GM12864 (cell line): ENCODE data around the gene MYLIP.

Experiments
- DNase-seq: peaks from one replicate; pipeline ENCODE4 v3.0.0-alpha.2; 2011; ENCODE audit warnings: low read depth
- H3K4me3 ChIP-seq: 2 replicates; pipeline ENCODE4 v1.5.1; 2011; ENCODE audit warnings: mild to moderate bottlenecking, low read depth, low read length, control low read depth
- TF ChIP-seq, protein P1 (sequence below): IDR thresholded peaks from 2 replicates; pipeline ENCODE4 v1.5.1; 2011; ENCODE audit warnings: low read depth, mild to moderate bottlenecking, moderate library complexity, low read length, control low read depth, inconsistent platforms; ENCODE audit errors: missing control alignments

MYLIP gene

DNA sequence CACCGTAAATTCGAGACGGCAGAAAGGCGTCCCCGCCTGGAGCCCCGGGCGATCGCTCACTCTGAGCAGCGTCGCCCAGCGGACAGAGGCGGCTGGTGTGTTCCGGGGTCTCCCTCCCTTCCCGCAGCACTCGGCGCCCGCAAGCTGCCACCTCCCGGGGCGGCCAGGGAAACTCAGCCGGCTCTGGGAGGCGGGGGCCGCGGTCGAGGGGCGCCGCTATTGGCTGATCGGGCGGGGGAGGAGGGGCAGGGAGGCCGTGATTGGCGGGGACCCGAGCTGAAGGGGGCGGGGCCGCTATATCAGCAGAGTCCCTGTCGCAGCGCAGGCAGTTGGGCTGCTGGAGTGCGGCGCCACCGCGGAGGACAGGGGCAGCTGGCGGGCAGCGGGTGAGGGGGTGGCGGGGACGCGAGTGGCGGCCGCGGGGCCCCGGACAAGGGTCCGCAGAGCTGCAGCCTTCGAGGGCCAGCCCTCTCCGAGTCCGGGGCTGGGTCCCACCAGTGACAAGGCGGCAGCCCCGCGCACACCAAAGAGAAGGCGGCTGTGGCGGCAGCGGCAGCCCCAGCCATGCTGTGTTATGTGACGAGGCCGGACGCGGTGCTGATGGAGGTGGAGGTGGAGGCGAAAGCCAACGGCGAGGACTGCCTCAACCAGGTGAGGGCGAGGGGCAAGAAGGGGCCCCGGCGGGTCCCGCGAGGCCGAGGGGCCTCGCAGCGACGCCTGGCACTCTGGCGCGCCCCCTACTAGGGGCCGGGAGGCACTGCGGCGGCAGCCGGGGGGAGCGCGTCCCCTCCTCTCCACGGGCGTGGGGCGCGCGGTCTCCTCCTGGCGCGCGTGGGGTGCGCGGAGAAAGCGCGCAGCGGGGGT is at the start of gene MYLIP:
MYLIP (plus strand) TSS at position 328 of the 864 bp plus-strand sequence; CDS start at position 565, 237 bp downstream.
- H3K4me3 ChIP-seq: peak within 1 kb of the TSS; percentile 74
- TF ChIP-seq, protein P1, sequence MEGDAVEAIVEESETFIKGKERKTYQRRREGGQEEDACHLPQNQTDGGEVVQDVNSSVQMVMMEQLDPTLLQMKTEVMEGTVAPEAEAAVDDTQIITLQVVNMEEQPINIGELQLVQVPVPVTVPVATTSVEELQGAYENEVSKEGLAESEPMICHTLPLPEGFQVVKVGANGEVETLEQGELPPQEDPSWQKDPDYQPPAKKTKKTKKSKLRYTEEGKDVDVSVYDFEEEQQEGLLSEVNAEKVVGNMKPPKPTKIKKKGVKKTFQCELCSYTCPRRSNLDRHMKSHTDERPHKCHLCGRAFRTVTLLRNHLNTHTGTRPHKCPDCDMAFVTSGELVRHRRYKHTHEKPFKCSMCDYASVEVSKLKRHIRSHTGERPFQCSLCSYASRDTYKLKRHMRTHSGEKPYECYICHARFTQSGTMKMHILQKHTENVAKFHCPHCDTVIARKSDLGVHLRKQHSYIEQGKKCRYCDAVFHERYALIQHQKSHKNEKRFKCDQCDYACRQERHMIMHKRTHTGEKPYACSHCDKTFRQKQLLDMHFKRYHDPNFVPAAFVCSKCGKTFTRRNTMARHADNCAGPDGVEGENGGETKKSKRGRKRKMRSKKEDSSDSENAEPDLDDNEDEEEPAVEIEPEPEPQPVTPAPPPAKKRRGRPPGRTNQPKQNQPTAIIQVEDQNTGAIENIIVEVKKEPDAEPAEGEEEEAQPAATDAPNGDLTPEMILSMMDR: peak; percentile 78
- peak; percentile 74 for DNase-seq

DNA sequence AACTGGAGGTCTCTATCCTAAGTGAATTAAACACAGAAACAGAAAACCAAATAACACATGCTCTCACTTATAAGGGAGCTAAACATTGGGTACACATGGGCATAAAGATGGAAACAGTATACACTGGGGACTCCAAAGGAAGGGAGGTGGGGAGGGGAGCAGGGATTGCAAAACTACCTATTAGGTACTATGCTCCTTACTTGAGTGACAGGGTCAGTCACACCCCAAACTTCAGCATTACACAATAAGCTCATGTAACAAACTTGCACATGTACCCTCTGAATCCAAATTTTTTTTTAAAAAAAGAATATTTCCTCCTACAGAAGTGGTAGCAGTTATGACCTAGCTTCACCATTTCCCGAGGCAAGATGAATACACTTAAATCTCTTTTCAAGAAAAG is 49.5 kb upstream of the MYLIP start:
- no peak for DNase-seq
- H3K4me3 ChIP-seq: no peak overlapping the region
- TF ChIP-seq, protein P1: no peak

DNA sequence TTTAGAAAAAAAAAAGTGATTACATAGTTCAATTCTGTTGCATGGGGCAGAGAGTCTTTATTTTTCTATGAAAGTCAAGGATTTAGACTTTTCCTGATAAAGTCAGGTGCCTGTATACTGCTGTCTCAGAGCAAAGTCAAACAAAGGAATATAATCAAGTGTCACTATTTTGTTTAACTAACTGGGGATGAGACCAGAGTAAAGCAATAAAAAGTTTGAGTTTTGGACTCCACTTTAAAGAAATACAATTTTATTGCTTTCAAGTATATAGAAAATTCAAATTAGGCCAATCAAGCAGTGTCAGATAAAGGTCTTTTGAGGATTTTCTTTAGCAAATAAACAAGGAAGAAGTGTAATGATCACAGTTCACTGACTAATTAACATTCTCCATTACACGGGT is 48.7 kb upstream of the MYLIP start:
- no peak for DNase-seq
- TF ChIP-seq, protein P1: no peak

DNA sequence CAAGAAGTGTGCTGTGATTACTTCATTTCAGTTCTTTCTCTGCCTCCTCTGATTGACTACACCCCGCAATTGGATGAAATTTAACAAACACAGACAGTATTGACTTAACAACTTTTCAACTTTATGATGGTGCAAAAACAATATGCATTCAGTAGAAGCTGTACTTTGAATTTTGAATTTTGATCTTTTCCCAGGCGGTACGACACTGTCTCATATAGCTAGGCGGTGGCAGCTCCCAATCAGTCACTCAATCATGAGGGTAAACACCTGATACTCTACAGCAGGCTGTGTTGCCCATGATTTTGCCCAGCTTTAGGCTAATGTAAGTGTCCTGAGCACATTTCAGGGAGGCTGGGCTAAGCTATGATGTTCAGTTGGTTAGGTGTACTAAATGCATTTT is 47.6 kb upstream of the MYLIP start:
- TF ChIP-seq, protein P1: no peak
- no peak for DNase-seq
- no peak overlapping the region for H3K4me3 ChIP-seq

More for the DNA sequence above, 48.7 kb upstream of the MYLIP start:
- H3K4me3 ChIP-seq: no peak overlapping the region

DNA sequence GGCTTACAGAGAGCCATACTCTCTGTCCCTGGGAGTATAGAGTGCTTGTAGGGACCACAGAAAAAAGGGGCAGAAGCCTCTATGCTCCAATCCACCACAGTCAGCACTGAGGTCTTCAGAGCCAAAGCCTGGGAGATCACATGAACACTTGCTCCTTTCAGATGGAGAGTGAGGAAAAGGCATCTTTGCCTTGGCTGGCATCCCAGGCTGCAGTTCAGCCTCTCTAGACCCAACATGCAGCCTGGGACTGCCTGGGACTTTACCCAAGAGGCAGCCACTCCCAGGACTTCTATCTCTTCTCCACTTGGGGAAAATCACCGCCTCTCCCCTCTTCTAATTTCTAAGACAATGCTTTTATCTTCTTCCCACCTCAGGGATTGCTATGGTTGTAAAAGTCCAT is 46.5 kb upstream of the MYLIP start:
- DNase-seq: no peak
- H3K4me3 ChIP-seq: no peak overlapping the region
- TF ChIP-seq, protein P1: no peak

DNA sequence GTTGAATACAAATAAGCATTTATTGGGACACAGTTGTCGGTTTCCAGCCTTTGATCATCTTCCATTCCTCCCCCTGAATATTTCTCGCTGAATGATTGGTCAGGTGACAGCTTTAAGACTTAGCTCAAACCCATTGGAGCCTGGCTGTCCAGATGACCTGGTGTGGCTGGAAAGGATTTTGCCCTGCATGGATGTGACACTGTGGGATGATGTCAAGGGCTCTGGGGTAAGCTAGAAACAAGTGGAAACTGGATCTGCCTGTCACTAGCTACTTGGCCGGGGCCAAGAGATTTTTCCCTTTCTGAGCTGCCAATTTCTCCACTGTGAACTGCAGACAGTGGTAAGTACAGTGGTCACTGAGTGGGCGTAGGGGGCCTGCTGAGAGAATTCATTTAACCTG is 41.9 kb upstream of the MYLIP start:
- TF ChIP-seq, protein P1: no peak
- no peak overlapping the region for H3K4me3 ChIP-seq
- no peak for DNase-seq

DNA sequence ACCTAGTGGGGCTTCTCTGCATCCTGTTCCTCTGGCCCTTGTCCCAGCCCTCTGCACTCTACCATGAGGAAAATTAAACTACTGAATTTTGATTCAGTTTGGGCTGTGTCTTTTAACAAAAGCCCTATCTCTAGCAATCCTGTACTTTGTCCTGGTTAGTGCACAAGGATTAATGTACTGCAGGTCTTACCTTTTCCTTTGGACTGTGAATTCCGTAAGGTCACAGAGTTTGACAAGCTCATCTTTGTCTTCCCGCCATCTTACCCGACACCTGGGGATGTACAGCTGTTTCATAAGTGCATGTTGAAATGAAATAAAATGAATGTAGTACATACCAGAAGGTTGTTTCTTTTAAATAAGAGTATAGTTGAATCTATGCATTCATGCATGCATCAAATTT is 41.5 kb upstream of the MYLIP start:
- TF ChIP-seq, protein P1: no peak
- no peak for DNase-seq

More for the DNA sequence above, 41.5 kb upstream of the MYLIP start:
- H3K4me3 ChIP-seq: no peak overlapping the region
